SK-N-SH (cell line): ENCODE measurements around the gene HECW1. TPM values are rescaled to one million over a fixed set of nuclear protein-coding genes. Genes with fewer than 3 reads are reported as not detected.

Source experiments
- CTCF ChIA-PET: fragments of 300-600, 350-600 bp; formaldehyde crosslinking; extraction: SDS; loops from one replicate; lab custom pipeline; 2021; lab: Yijun Ruan, JAX
- POLR2A ChIA-PET: fragments of 350-600 bp; sonication (Branson Sonifier 250); formaldehyde crosslinking; extraction: SDS; loops from one replicate; lab custom pipeline; 2020; ENCODE audit warnings: antibody characterized with exemption, inconsistent platforms; lab: Yijun Ruan, JAX
- DNase-seq: peaks from one replicate; pipeline ENCODE4 v3.0.0; 2012
- H2AFZ ChIP-seq: fragments of 200-600 bp; sonication (generic); 2 replicates; pipeline ENCODE4 v1.8.1; 2016; ENCODE audit warnings: antibody characterized with exemption, mild to moderate bottlenecking, low read depth
- H3F3A ChIP-seq: fragments of 200-600 bp; sonication (generic); replicated peaks from 2 replicates; pipeline ENCODE3; 2016; ENCODE audit warnings: antibody characterized with exemption, mild to moderate bottlenecking; ENCODE audit not compliant: insufficient read depth
- H3K27ac ChIP-seq, 2 experiments: fragments of 200-500 bp in 1 of 2; fragments of 200-600 bp in 1 of 2; sonication (Bioruptor generic) in 1 of 2; sonication (generic), shearing (Covaris generic) in 1 of 2; 2 replicates each; pipeline versions ENCODE4 v1.5.1 to v1.6.1; 2014 to 2016; ENCODE audit warnings: low read depth in 2 of 2, inconsistent platforms in 1 of 2, low read length in 1 of 2, mild to moderate bottlenecking in 1 of 2, mixed read lengths in 1 of 2
- H3K27me3 ChIP-seq: fragments of 200-600 bp; sonication (generic), shearing (Covaris generic); 2 replicates; pipeline ENCODE4 v1.6.1; 2016; ENCODE audit warnings: mixed run types; ENCODE audit not compliant: insufficient read depth
- H3K36me3 ChIP-seq, 2 experiments: fragments of 200-500 bp in 1 of 2; fragments of 200-600 bp in 1 of 2; sonication (Bioruptor generic) in 1 of 2; sonication (generic) in 1 of 2; replicated peaks in 1 of 2; 2 replicates each; pipeline versions ENCODE3 to v1.5.1; 2014 to 2016; ENCODE audit warnings: low read length in 1 of 2, mild to moderate bottlenecking in 1 of 2; ENCODE audit not compliant: insufficient read depth in 2 of 2, control insufficient read depth in 1 of 2
- H3K4me1 ChIP-seq, 2 experiments: fragments of 200-500 bp in 1 of 2; fragments of 200-600 bp in 1 of 2; sonication (Bioruptor generic) in 1 of 2; sonication (generic), shearing (Covaris generic) in 1 of 2; 2 replicates each; pipeline versions ENCODE4 v1.5.1 to v1.6.1; 2014 to 2016; ENCODE audit warnings: low read depth in 1 of 2, low read length in 1 of 2, mixed run types in 1 of 2; ENCODE audit not compliant: insufficient read depth in 2 of 2, control insufficient read depth in 1 of 2
- H3K4me2 ChIP-seq: fragments of 200-600 bp; sonication (generic), shearing (Covaris generic); 2 replicates; pipeline ENCODE4 v1.6.1; 2017; ENCODE audit warnings: mixed run types
- H3K4me3 ChIP-seq, 2 experiments: fragments of 200-500 bp in 1 of 2; fragments of 200-600 bp in 1 of 2; sonication (Bioruptor generic) in 1 of 2; sonication (generic), shearing (Covaris generic) in 1 of 2; 2 replicates each; pipeline versions ENCODE4 v1.5.1 to v1.8.1; 2014 to 2016; ENCODE audit warnings: low read depth in 2 of 2, inconsistent platforms in 1 of 2, low read length in 1 of 2, mild to moderate bottlenecking in 1 of 2, mixed read lengths in 1 of 2, moderate library complexity in 1 of 2
- H3K79me2 ChIP-seq: fragments of 200-600 bp; sonication (generic); 2 replicates; pipeline ENCODE4 v1.8.1; 2017; ENCODE audit warnings: mild to moderate bottlenecking; ENCODE audit not compliant: insufficient read depth
- H3K9ac ChIP-seq: fragments of 200-600 bp; sonication (generic); 2 replicates; pipeline ENCODE4 v1.6.1; 2017; ENCODE audit warnings: mixed run types
- H3K9me2 ChIP-seq: fragments of 200-600 bp; sonication (generic); 2 replicates; pipeline ENCODE4 v1.6.1; 2017; ENCODE audit warnings: mixed run types
- H3K9me3 ChIP-seq: fragments of 200-600 bp; sonication (generic); 2 replicates; pipeline ENCODE4 v1.6.1; 2017; ENCODE audit warnings: mixed run types, mild to moderate bottlenecking, moderate library complexity
- H4K20me1 ChIP-seq: fragments of 200-600 bp; sonication (generic); 2 replicates; pipeline ENCODE4 v1.6.1; 2017; ENCODE audit warnings: mild to moderate bottlenecking, mixed run types; ENCODE audit not compliant: insufficient read depth
- CTCF ChIP-seq: fragments of 200-600 bp; sonication (generic); IDR thresholded peaks from 2 replicates; pipeline ENCODE4 v1.6.1; 2017; ENCODE audit warnings: antibody characterized with exemption, mild to moderate bottlenecking, moderate library complexity
- ELF1 ChIP-seq: IDR thresholded peaks from 2 replicates; pipeline ENCODE4 v1.4.0; 2012
- EP300 ChIP-seq, 2 experiments: IDR thresholded peaks; 2 replicates each; pipeline versions ENCODE4 v1.4.0 to v1.6.1; 2012; ENCODE audit warnings: borderline replicate concordance in 1 of 2, low read depth in 1 of 2, low read length in 1 of 2
- EZH2phosphoT487 ChIP-seq: fragments of 200-600 bp; sonication (generic); IDR thresholded peaks from 2 replicates; pipeline ENCODE4 v1.6.1; 2017; ENCODE audit warnings: low read depth, mixed run types, mild to moderate bottlenecking, antibody characterized with exemption, moderate library complexity, borderline replicate concordance
- GABPA ChIP-seq: IDR thresholded peaks from 2 replicates; pipeline ENCODE4 v1.4.0; 2012; ENCODE audit warnings: low read depth, mild to moderate bottlenecking
- IRF3 ChIP-seq: fragments of 150-350 bp; IDR thresholded peaks from 2 replicates; pipeline ENCODE4 v1.6.1; 2016; ENCODE audit warnings: mild to moderate bottlenecking, low read depth, low read length
- JUND ChIP-seq: IDR thresholded peaks from 2 replicates; pipeline ENCODE4 v1.4.0; 2012
- MEF2A ChIP-seq: IDR thresholded peaks from 2 replicates; pipeline ENCODE4 v1.4.0; 2012; ENCODE audit warnings: low read depth, borderline replicate concordance
- MXI1 ChIP-seq: IDR thresholded peaks from 2 replicates; pipeline ENCODE4 v1.6.1; 2012; ENCODE audit warnings: mild to moderate bottlenecking, low read depth, low read length, improper control_type of control experiment
- NRF1 ChIP-seq: IDR thresholded peaks from 2 replicates; pipeline ENCODE4 v1.6.1; 2012; ENCODE audit warnings: low read depth, mild to moderate bottlenecking, low read length
- REST ChIP-seq: IDR thresholded peaks from 2 replicates; pipeline ENCODE4 v1.6.1; 2012; ENCODE audit warnings: mild to moderate bottlenecking, low read depth, low read length, moderate library complexity
- RXRA ChIP-seq: IDR thresholded peaks from 2 replicates; pipeline ENCODE4 v1.4.0; 2012; ENCODE audit warnings: low read depth, mild to moderate bottlenecking, borderline replicate concordance
- SIN3A ChIP-seq: IDR thresholded peaks from 2 replicates; pipeline ENCODE4 v1.6.1; 2012; ENCODE audit warnings: low read depth, mild to moderate bottlenecking, low read length, moderate library complexity, borderline replicate concordance
- TAF1 ChIP-seq: IDR thresholded peaks from 2 replicates; pipeline ENCODE4 v1.6.1; 2012; ENCODE audit warnings: low read depth, mild to moderate bottlenecking, low read length, moderate library complexity, borderline replicate concordance
- USF1 ChIP-seq: IDR thresholded peaks from 2 replicates; pipeline ENCODE4 v1.4.0; 2012; ENCODE audit warnings: low read depth, borderline replicate concordance
- ZBTB33 ChIP-seq: IDR thresholded peaks from 2 replicates; pipeline ENCODE4 v1.4.0; 2012; ENCODE audit warnings: low read depth, borderline replicate concordance
- WGBS: methylation state at CpG from one replicate; pipeline ENCODE4 v1.1.6; 2017; ENCODE audit warnings: low lambda C conversion rate; 5-methylcytosine and 5-hydroxymethylcytosine counted together
- polyA plus RNA-seq, 3 experiments: library from polyadenylated mRNA; depleted of rRNA; stranded (reverse); fragments of >200 nt; gene quantifications; 2 replicates each; pipeline ENCODE4 v1.2.3, GENCODE V29; 2012

HECW1 gene
- polyA plus RNA-seq, 1 of the 3 experiments (the other 2 are of a cell fraction), result not detected

GRCh38 chr7:43248553-43248952, 136.1 kb downstream of the HECW1 start:
- H4K20me1 ChIP-seq, result no peaks in the 10 kb centered on the region
- TF ChIP-seq SIN3A, result no peak
- TF ChIP-seq TAF1, result no peak
- TF ChIP-seq EP300 (IDR thresholded peaks at IDR 0.05; ENCODE audit: borderline replicate concordance in 1 of 2, low read depth in 1 of 2, low read length in 1 of 2), result no peak
- no peaks in the 10 kb centered on the region for H3K79me2 ChIP-seq
- 28% methylated on average over 4 of the region's 4 CpGs for WGBS
- no peaks in the 10 kb centered on the region for H3K36me3 ChIP-seq
- no peak overlapping the region for H3K4me2 ChIP-seq
- H3K27ac ChIP-seq, result no peak overlapping the region
- no peak overlapping the region for H3K9ac ChIP-seq
- H3K9me3 ChIP-seq, result no peaks in the 10 kb centered on the region
- H3K9me2 ChIP-seq, result no peaks in the 10 kb centered on the region
- H3K27me3 ChIP-seq, result peaks cover 24% of the 10 kb centered on the region
- no peak overlapping the region for H2AFZ ChIP-seq
- ChIA-PET CTCF (interaction anchor here (1.0 to 6.4 kb wide), 5 partner anchors 14 to 307 kb away, joined by 3 to 61 read pairs (median 4); no protein-coding TSS in a partner anchor), POLR2A (no interaction called here)
- no peak overlapping the region for H3K4me3 ChIP-seq
- no peaks in the 10 kb centered on the region for H3K4me1 ChIP-seq
- DNase-seq, result no peak
- no peaks in the 10 kb centered on the region for H3F3A ChIP-seq

- no peak overlapping the region for H3K9ac ChIP-seq
- POLR2A ChIA-PET, result no interaction called here
- TF ChIP-seq RXRA (no peak), USF1 (no peak), REST (no peak), ZBTB33 (no peak), IRF3 (no peak), ELF1 (no peak), JUND (no peak), EZH2phosphoT487 (no peak), NRF1 (no peak), GABPA (no peak), MEF2A (no peak), CTCF (no peak), MXI1 (no peak)
Observed at GRCh38 chr7:43248961-43249822, 136.7 kb downstream of the HECW1 start.

More at GRCh38 chr7:43248961-43249822, 136.7 kb downstream of the HECW1 start:
- WGBS, result 76% methylated on average over 25 of the region's 29 CpGs
- H3K27ac ChIP-seq, result no peak overlapping the region
- no peaks in the 10 kb centered on the region for H3K36me3 ChIP-seq
- no peak overlapping the region for H2AFZ ChIP-seq
- H3K79me2 ChIP-seq, result no peaks in the 10 kb centered on the region
- no peaks in the 10 kb centered on the region for H3F3A ChIP-seq
- CTCF ChIA-PET, result interaction anchor here (1.0 to 6.4 kb wide), 6 partner anchors 13 to 308 kb away, joined by 3 to 61 read pairs (median 4); no protein-coding TSS in a partner anchor
- no peaks in the 10 kb centered on the region for H3K4me1 ChIP-seq
- peaks cover 24% of the 10 kb centered on the region for H3K27me3 ChIP-seq
- no peak overlapping the region for H3K4me3 ChIP-seq
- H3K4me2 ChIP-seq, result no peak overlapping the region
- H3K9me2 ChIP-seq, result no peaks in the 10 kb centered on the region
- DNase-seq, result no peak
- no peaks in the 10 kb centered on the region for H4K20me1 ChIP-seq
- no peaks in the 10 kb centered on the region for H3K9me3 ChIP-seq
